H4 (cell line): ENCODE data around the gene GAS6. TPM values are rescaled to one million over a fixed set of nuclear protein-coding genes. Genes with fewer than 3 reads are reported as not detected.

Source experiments
- DNase-seq: peaks from one replicate; pipeline ENCODE4 v3.0.0-alpha.2; 2015; ENCODE audit warnings: low spot score
- total RNA-seq: library from RNA; depleted of rRNA; stranded (reverse); fragments of >200 nt; shearing (Covaris generic); gene quantifications from 2 replicates; pipeline ENCODE4 v1.2.3, GENCODE V29; 2014

Gene GAS6
- total RNA-seq, 1 experiment from 2014 or later: 6.4 TPM

- DNase-seq: no peak
Measured at GRCh38 chr13:113819731-113820715, 43.9 kb downstream of the GAS6 start.

GRCh38 chr13:113819341-113819730 lies 44.5 kb downstream of the GAS6 start:
- DNase-seq: no peak

DNA sequence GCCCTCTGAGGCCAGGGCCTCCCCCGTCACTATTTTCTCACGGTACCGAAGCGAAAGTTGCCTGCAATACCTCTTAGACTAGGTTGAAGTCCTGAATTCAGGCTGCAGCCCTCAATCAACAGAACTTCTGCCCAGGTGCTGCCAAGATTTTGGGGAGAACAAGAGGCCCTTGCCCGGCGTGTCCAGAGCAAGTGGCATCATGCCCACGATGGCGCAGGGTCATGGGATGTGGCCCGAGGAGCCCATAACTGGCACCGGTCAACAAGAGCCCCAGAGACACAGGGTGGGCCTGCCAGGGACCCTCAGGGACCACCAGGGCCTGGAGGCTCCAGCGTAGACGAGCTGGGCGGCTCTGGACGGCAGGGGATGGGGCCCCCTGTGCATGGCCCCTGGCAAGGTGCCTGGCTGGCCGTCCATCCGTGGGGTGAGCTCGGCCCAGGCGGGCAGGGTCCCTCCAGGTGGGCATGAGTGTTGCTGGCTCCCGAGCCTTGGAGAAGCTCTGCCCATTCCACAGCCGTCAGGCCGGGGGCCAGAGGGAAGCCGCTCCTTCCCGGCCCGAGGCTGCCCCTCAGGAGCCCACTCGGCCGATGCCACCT lies 45.1 kb downstream of the GAS6 start:
- no peak for DNase-seq

GRCh38 chr13:113817860-113818691 lies 45.8 kb downstream of the GAS6 start:
- DNase-seq: no peak

GRCh38 chr13:113816946-113817859 lies 46.7 kb downstream of the GAS6 start:
- peak; percentile 75 for DNase-seq

DNA sequence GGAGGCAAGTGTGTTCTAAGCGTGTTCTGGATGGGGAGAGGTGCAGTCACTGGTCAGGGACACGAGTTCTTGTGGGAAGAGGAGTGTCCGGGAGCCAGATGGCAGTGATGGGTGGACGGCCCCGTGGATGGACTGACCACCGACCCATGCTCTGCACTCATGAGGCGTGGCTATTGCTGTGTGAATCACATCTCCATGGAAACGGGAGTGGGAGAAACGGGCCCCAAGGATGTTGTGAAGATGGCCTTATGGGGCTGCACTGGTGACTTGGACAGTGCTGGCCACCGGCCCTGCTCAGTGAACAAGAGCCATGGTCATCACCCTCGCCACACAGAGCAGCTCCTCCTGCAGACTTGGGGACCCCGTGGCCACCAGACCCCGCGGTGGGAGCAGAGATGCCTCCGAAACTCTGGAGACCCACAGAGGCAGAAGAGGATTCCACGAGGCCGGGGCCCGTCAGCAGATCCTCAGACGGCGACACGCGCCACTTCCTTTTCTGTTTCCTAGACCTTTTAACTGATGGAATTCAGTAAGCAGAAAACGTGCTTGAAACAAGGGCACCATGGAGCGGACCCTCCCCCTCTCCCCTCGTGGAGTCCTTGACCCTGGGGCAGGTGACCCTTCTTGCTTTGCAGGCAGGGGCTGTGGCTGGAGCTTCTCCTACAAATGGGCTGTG lies 47.5 kb downstream of the GAS6 start:
- no peak for DNase-seq

GRCh38 chr13:113815151-113816058 lies 48.5 kb downstream of the GAS6 start:
- DNase-seq: no peak

- no peak for DNase-seq
Measured at GRCh38 chr13:113814435-113814821, 49.4 kb downstream of the GAS6 start.

- no peak for DNase-seq
Measured at GRCh38 chr13:113813749-113814434, 50.0 kb downstream of the GAS6 start.

- no peak for DNase-seq
Measured at GRCh38 chr13:113813070-113813748, 50.7 kb downstream of the GAS6 start.

DNA sequence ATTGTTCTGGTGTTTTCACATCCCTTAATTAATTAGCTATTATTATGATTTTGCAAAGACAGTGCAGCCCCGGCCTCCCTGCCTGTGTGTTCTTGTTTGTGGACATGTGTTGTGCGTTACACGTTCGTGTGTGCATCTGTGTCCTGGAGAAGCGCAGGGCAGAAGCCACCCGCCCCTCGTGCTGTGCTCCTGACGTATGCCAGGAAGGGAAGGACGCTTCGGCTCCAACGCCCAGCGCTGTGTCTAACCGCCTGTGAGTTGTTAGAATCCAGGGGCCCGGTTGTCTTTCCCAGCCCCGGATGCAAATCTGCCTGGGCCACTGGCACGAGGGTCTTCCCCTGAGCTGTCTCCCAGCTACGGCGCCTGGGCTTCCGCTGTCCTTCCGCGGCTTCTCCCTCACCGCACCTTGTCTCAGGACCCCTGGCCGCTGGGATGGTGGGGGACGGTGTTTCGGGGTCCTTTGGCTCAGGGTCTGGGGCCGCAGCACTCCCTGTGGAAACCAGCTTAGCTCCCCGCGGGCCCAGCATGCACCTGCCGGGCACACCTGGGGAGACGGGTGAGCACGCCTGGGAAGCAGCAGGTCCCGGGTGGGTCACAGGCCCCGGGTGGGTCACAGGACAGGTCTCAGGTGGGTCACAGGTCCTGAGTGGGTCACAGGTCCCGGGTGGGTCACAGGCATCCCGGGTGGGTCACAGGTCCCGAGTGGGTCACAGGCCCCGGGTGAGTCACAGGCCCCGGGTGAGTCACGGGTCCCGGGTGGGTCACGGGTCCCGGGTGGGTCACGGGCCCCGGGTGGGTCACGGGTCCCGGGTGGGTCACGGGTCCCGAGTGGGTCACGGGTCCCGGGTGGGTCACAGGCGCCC lies 51.5 kb downstream of the GAS6 start:
- DNase-seq: no peak

- DNase-seq: no peak
Measured at GRCh38 chr13:113811081-113811928, 52.6 kb downstream of the GAS6 start.

DNA sequence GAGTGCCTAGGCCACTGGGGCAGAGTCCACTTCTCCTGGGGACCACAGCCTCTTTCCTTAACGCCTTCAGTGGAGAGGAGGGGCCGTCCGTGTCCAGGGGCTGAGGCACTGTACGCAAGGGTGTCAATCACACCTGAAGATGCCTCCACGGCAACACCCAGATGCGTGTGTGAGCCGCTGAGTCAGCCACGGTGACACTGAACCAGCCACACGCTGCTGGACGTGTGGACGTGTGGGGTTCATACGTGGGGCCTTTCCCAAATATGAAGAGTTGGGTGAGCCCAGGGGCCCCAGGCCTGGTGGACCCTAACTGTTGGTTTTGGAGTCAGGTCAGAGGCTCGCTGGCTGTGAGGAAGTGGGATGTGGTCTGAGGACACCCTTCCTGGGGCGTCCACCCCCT lies 53.2 kb downstream of the GAS6 start:
- DNase-seq: no peak

DNA sequence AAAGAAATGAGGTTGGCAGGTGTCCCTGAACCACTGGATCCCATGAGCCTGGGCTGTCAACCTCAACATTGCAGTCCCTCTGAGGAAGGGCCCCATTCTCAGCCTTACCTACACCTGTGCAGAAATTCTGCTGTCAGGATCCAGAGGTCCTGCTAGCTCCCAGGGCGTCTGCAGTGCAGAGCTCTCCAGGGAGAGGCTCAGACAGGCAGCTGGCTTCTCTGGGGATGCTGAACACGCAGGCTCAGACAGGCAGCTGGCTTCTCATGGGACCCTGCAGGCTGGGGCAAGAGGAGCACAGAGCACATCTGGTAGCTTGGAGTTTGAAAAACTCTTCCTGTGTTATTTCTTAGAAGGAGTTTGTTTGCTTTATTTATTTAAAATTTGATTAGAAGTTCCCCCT lies 53.9 kb downstream of the GAS6 start:
- no peak for DNase-seq

GRCh38 chr13:113808058-113808834 lies 55.6 kb downstream of the GAS6 start:
- no peak for DNase-seq

- no peak for DNase-seq
Measured at GRCh38 chr13:113806526-113806925, 57.4 kb downstream of the GAS6 start.
